ENCODE results near the gene TNRC18.

GRCh38 chr7:5330288-5330687 lies 93.3 kb downstream of the TNRC18 start:
- TF ChIP-seq EZH2 (IDR thresholded peaks at IDR 0.05; ENCODE audit: insufficient read depth, poor library complexity, severe bottlenecking): no peak
- no peak for TF ChIP-seq EZH2phosphoT487 (IDR thresholded peaks at IDR 0.05; ENCODE audit: insufficient read depth, low read depth)

All from GM23248 (cell line).